HG02885 (cell line): ENCODE measurements around the gene CAMSAP3.
"Not testable (repeated sequence)": the region's sequence is repeated elsewhere in the genome, so short reads cannot be mapped to it uniquely, and the experiment has no call there.

Experiments
- ATAC-seq: cut with Tn5 transposase; IDR thresholded peaks from one replicate; pipeline ENCODE4 v1.9.1; 2021; ENCODE audit warnings: mild to moderate bottlenecking; ENCODE audit not compliant: unreplicated experiment, poor library complexity

The CAMSAP3 gene

DNA sequence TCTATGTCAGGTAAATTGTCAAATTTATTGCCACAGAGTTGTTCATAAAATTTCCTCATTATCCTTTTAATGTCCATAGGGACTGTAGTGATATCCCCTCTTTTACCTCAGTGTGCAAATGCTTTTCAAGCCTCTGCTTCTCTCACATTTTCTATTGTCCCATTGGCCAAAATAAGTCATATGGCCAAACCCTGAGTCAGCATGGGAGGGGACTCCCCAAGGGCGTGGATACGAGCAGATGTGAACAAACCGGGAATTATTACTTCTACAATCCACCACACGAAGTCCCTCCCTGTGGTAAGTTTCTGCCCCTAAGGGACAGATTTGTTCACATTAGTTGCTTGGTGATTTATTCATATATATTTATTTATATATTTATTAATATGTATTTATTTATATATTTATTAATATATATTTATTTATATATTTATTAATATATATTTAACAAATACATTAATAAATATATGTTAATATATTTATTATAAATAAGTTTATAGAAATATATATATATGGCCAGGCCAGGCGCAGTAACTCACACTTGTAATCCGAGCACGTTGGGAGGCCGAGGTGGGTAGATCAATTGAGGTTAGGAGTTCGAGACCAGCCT, 20.1 kb upstream of the CAMSAP3 start:
- no peak for ATAC-seq

DNA sequence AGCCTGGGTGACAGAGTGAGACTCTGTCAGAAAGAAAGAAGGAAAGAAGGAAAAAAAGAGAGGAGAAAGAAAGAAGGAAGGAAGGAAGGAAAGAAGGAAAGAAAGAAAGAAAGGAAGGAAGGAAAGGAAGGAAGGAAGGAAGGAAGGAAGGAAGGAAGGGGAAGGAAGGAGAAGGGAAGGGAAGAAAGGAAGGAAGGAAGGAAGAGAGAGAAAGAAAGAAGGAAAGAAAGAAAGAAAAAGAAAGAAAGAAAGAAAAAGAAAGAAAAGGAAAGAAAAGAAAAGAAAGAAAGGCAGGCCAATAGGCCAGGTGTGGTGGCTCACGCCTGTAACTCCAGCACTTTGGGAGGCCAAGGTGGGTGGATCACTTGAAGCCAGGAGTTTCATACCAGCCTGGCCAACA, 18.2 kb upstream of the CAMSAP3 start:
- not testable (repeated sequence) for ATAC-seq

GRCh38 chr19:7578127-7578526, 17.5 kb upstream of the CAMSAP3 start:
- no peak for ATAC-seq

DNA sequence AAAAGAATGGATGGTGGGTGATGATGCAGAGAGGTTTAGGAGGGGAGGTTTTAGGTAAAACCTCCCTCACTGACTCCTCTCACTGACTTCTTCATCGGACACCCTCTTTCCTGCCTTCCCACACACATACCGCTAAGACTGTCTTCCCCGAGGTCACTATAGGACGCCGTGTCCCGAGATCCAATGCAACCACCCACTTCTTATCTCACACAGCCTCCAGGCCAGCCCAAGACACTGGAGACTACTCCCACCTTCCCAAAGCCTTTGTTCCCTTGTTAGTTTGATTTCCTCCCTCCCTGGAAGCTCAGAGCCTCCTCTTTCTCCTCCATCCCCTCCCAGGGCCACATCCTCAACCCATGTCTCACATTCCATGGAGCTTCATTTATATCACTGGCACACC, 16.5 kb upstream of the CAMSAP3 start:
- ATAC-seq = no peak

GRCh38 chr19:7582446-7582845, 13.2 kb upstream of the CAMSAP3 start:
- no peak for ATAC-seq

GRCh38 chr19:7589822-7590221, 5.8 kb upstream of the CAMSAP3 start:
- no peak for ATAC-seq

DNA sequence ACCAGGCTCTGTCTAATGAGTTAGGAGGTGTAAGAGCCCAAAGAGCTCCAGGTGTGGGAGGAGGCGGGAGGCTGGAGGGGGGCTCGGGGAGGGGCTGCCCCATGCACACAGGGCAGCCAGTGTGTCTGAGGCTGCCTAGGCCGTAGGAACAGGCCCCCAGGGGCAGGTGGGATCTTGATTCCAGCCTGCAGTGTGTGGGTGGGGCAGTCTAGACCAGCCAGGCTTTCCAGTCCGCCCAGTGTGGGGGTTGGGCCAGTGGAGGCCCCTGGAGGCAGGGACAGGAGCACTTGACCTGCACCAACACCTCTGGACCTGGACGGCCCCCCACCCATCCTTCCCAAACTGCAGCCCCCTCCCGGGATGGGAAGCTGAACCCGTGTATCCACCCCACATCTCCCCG, 5.4 kb upstream of the CAMSAP3 start:
- no peak for ATAC-seq

DNA sequence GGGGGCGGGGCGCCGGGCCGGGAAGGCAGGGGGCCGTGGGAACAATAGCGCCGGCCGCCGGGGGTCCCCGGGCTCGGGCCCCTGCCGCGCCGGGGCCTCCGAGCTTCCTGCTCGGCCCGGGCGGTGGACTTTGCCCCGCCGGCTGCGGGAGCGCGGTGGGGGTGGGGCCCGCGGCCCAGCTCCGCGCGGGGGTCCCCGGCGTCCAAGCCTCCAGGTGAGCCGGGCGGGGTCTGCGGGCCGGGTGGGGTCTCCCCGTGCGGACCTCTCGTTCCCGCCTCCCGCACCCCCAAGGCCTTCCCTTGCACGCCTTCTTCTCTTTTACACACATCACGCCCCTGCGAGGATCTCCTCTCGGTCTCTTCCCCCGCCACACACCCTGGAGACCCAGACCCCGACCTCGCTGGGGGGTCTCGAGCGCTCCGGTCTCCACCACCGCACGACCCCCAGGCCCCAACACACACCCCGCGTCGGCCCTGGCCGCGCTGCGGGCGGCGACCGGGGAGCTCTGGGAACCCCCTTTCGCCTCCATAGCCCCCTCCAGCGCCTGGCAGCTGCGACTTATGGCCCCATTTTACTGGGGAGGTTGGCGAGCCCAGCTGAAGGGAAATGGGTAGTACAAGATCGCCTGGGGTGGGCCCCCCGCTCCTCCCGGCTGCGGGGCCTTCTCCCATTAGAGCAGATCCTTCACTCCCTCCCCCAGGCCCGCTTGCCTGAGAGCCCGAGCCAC, 711 bp downstream of the CAMSAP3 start:
- ATAC-seq = peak; percentile 4

GRCh38 chr19:7597689-7598088, 2.0 kb downstream of the CAMSAP3 start:
- no peak for ATAC-seq

DNA sequence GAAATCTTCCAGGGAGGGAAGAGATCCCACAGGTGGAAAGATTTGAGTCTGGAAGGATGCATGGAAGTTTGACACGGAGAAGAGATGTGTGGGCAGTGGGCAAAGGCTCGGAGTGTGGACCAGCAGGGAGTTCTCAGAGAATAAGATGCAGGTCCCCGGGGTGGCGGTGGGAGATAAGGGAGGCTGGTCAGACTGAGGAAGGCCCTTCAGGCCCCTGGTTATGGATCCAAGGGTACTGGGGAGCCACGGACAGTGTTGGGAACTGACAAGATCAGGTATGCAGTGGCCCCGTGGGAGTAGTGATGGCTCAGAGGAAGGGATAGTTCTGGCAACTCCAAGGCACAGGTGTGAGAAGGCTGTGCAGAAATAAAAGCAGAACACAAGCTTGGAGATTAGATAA, 2.5 kb downstream of the CAMSAP3 start:
- no peak for ATAC-seq

- ATAC-seq = no peak
Observed at GRCh38 chr19:7600721-7601120, 5.1 kb downstream of the CAMSAP3 start.

GRCh38 chr19:7602240-7602934, 6.7 kb downstream of the CAMSAP3 start:
- no peak for ATAC-seq

DNA sequence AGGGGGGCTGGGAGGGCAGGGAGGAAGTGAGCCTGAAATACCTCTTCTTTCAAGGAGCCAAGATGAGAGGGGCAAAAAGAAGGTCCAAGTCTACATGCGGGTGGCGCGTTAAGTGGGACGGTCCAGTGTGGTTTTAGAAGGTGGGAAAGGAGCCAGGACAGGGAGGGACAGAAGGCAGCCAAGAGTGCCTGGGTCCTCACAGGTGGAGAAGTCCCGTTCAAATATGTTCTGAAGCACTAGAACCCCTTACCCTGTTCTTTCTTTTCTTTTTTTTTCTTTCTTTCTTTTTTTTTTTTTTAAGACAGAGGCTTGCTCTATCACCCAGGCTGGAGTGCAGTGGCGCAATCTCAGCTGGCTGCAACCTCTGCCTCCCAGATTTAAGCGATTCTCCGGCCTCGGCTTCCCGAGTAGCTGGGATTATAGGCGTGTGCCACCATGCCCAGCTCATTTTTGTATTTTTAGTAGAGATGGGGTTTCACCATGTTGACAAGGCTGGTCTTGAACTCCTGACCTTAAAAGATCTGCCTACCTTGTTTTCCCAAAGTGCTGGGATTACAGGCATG, 7.4 kb downstream of the CAMSAP3 start:
- no peak for ATAC-seq

GRCh38 chr19:7603919-7604318, 8.3 kb downstream of the CAMSAP3 start:
- ATAC-seq = no peak

GRCh38 chr19:7605490-7606222, 10.0 kb downstream of the CAMSAP3 start:
- ATAC-seq = no peak

DNA sequence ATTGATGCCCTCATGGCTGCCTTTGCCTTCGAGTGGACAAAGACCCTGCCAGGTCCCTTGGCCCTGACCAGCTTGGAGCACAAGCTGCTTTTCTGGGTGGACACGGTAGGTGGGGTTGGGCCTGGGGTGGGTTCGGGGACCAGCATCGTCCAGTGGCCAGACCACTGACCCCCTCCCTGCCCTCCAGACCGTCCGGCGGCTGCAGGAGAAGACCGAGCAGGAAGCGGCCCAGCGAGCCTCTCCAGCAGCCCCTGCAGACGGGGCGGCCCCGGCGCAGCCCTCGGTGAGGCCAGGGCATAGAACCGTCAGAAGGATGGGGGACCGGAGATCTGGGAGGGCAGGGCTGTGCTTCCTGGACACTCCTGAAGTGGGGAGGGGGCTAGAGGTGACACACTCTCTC, 10.6 kb downstream of the CAMSAP3 start:
- no peak for ATAC-seq

DNA sequence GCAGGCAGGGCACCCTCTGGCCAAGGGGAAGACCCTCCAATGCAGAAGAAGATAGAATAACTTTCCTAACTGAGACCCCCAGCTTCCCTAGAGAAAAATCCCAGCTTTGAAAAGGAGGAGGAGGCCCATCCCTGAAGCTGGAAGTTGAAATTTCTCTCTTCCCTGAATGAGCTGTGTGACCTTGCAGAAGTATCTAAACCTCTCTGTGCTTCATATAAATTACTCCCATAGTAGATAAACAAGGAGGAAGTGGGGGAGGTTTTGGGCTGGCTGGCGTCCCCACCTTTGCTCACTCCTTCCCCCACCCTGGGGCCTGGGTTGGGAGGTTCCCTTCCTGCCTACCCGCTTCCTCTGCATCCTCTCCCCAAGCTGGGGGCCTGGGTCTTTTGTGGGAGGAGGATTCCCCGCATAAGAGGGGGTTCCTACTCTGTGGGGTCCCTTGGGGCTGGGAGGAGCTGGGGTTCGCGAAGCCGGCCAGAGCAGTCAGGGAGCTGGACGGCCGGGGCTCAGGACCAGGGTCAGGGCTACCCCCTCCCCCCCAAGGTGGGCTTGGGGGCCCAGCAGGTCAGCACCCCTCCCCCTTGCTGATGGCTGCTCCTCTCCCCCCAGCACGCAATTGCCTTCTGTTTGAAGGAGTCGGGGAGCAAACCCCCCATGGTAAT, 11.7 kb downstream of the CAMSAP3 start:
- no peak for ATAC-seq

- no peak for ATAC-seq
Observed at GRCh38 chr19:7607874-7608560, 12.4 kb downstream of the CAMSAP3 start.

DNA sequence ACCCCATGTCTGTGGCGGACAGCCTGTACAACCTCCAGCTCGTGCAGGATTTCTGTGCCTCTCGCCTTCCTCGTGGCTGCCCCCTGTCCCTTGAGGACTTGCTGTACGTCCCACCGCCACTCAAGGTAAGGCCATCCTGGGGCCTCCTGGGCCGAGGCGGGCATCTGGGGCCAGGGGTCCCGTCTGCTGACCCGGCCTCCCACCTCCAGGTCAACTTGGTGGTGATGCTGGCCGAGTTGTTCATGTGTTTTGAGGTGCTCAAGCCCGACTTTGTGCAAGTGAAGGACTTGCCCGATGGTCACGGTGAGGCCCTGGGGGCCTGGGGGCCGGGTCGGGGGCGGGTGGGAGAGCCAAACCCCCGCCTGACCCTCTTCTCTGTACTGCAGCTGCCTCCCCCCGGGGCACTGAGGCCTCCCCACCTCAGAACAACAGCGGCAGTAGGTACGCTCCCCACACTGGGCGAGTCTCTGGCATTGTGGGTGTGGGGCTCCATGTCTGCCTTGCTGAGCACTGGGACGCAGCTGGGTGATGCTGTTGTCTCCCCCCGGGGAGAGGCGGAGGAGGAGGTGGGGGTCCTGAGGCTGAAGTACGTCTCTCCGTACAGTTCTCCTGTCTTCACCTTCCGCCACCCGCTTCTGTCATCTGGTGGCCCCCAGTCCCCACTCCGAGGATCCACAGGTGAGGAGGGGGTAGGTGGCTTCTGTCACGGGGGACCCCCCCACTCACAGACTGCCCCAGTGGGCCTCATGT, 15.0 kb downstream of the CAMSAP3 start:
- no peak for ATAC-seq
